ENCODE data around the gene GAP43. TPM values are rescaled to one million over a fixed set of nuclear protein-coding genes. Genes with fewer than 3 reads are reported as not detected.

GAP43 gene
- total RNA-seq, 1 donor from 2014 or later, result 4.9 TPM

GRCh38 chr3:115634052-115634451 is 10.7 kb downstream of the GAP43 start:
- Histone ChIP-seq H3K4me3 (no peak overlapping the region), H3K27ac (no peak overlapping the region), H3K36me3 (no peaks in the 10 kb centered on the region), H3K4me1 (no peaks in the 10 kb centered on the region), H3K27me3 (no peaks in the 10 kb centered on the region), H3K9me3 (no peaks in the 10 kb centered on the region)
- no peak for TF ChIP-seq CTCF (IDR thresholded peaks at IDR 0.05)
- TF ChIP-seq POLR2AphosphoS5 (IDR thresholded peaks at IDR 0.05; ENCODE audit: insufficient read depth in 1 of 2, low read depth in 1 of 2), result no peak
- TF ChIP-seq POLR2A (IDR thresholded peaks at IDR 0.05), result no peak
- intact Hi-C loops (cut with DNase I), result no loop called here
- no peak for DNase-seq (ENCODE audit: extremely low spot score in 2 of 2)

- intact Hi-C loops (cut with DNase I), result no loop called here
- no peaks in the 10 kb centered on the region for H3K36me3 ChIP-seq
- no peaks in the 10 kb centered on the region for H3K9me3 ChIP-seq
- H3K4me3 ChIP-seq, result no peak overlapping the region
- H3K27ac ChIP-seq, result no peak overlapping the region
- TF ChIP-seq POLR2A (IDR thresholded peaks at IDR 0.05), result no peak
- no peak for TF ChIP-seq POLR2AphosphoS5 (IDR thresholded peaks at IDR 0.05; ENCODE audit: insufficient read depth in 1 of 2, low read depth in 1 of 2)
- TF ChIP-seq CTCF (IDR thresholded peaks at IDR 0.05), result no peak
- no peaks in the 10 kb centered on the region for H3K27me3 ChIP-seq
- no peak for DNase-seq (ENCODE audit: extremely low spot score in 2 of 2)
- no peaks in the 10 kb centered on the region for H3K4me1 ChIP-seq
Measured at GRCh38 chr3:115635406-115635805, 12.1 kb downstream of the GAP43 start.

- intact Hi-C loops (cut with DNase I), result no loop called here
- DNase-seq (ENCODE audit: extremely low spot score in 2 of 2), result no peak
- H3K36me3 ChIP-seq, result no peaks in the 10 kb centered on the region
- no peaks in the 10 kb centered on the region for H3K27me3 ChIP-seq
- TF ChIP-seq POLR2AphosphoS5 (IDR thresholded peaks at IDR 0.05; ENCODE audit: insufficient read depth in 1 of 2, low read depth in 1 of 2) (no peak), CTCF (IDR thresholded peaks at IDR 0.05) (no peak), POLR2A (IDR thresholded peaks at IDR 0.05) (no peak)
- H3K4me1 ChIP-seq, result no peaks in the 10 kb centered on the region
- no peak overlapping the region for H3K27ac ChIP-seq
- no peaks in the 10 kb centered on the region for H3K9me3 ChIP-seq
- no peak overlapping the region for H3K4me3 ChIP-seq
Measured at GRCh38 chr3:115638241-115638640, 14.9 kb downstream of the GAP43 start.

GRCh38 chr3:115638991-115639390 is 15.7 kb downstream of the GAP43 start:
- no peaks in the 10 kb centered on the region for H3K27me3 ChIP-seq
- no peak overlapping the region for H3K27ac ChIP-seq
- H3K9me3 ChIP-seq, result no peaks in the 10 kb centered on the region
- TF ChIP-seq POLR2A (IDR thresholded peaks at IDR 0.05) (no peak), POLR2AphosphoS5 (IDR thresholded peaks at IDR 0.05; ENCODE audit: insufficient read depth in 1 of 2, low read depth in 1 of 2) (no peak), CTCF (IDR thresholded peaks at IDR 0.05) (no peak)
- no peaks in the 10 kb centered on the region for H3K36me3 ChIP-seq
- no peak overlapping the region for H3K4me3 ChIP-seq
- intact Hi-C loops (cut with DNase I), result no loop called here
- DNase-seq (ENCODE audit: extremely low spot score in 2 of 2), result no peak
- H3K4me1 ChIP-seq, result no peaks in the 10 kb centered on the region

GRCh38 chr3:115644391-115644790 is 21.1 kb downstream of the GAP43 start:
- TF ChIP-seq POLR2A (IDR thresholded peaks at IDR 0.05) (no peak), POLR2AphosphoS5 (IDR thresholded peaks at IDR 0.05; ENCODE audit: insufficient read depth in 1 of 2, low read depth in 1 of 2) (no peak), CTCF (IDR thresholded peaks at IDR 0.05) (no peak)
- H3K4me1 ChIP-seq, result no peaks in the 10 kb centered on the region
- no peaks in the 10 kb centered on the region for H3K36me3 ChIP-seq
- intact Hi-C loops (cut with DNase I), result no loop called here
- no peak for DNase-seq (ENCODE audit: extremely low spot score in 2 of 2)
- H3K4me3 ChIP-seq, result no peak overlapping the region
- no peaks in the 10 kb centered on the region for H3K9me3 ChIP-seq
- no peak overlapping the region for H3K27ac ChIP-seq
- no peaks in the 10 kb centered on the region for H3K27me3 ChIP-seq

Data from vagina (tissue), 2 donors.